GM23248 (cell line): ENCODE measurements around the gene RHBDF1.

Experiments used
- EZH2 ChIP-seq: fragments of 200-600 bp; sonication (generic); IDR thresholded peaks from 2 replicates; pipeline ENCODE4 v1.6.1; 2018; ENCODE audit warnings: antibody characterized with exemption, mild to moderate bottlenecking; ENCODE audit not compliant: insufficient read depth, poor library complexity, severe bottlenecking
- EZH2phosphoT487 ChIP-seq: fragments of 200-600 bp; sonication (generic); IDR thresholded peaks from 2 replicates; pipeline ENCODE4 v1.6.1; 2018; ENCODE audit warnings: antibody characterized with exemption, moderate library complexity, mild to moderate bottlenecking, low read depth; ENCODE audit not compliant: insufficient read depth

DNA sequence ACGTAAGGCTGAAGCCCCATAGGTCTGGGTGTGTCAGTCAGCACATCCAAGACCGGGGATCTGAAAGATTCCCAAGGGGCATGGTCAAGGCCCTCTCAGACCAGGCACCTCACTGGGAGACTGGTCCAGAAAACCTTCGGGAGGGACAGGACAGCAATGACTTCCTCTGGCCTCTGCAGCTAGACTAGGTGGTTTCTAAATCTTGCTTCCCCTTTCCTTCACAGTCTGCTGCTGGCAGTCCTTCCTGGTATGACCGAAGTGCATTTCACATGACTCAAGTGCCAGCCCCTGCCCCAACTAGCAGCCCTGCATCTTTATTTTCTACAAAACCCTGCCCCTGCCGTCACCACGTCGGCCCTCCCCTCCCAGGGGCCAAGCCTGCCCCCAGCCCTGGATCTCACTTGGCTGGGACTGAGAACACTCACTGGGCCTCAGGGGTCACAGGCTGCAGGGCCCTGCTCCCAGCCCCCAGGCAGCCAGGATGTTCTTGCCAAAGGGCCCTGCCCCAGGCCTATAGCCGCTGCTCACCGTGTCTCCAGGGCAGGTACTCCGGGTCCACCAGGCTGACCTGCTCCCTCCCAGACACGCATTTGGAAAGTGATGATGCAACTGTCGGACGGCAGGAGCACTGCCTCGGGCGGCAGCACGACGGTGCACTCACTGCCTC lies 37.3 kb downstream of the RHBDF1 start:
- TF ChIP-seq EZH2 (no peak), EZH2phosphoT487 (no peak)
